MG63 (cell line): Measurements from ENCODE around the gene SCAI. TPM values are rescaled to one million over a fixed set of nuclear protein-coding genes. Genes with fewer than 3 reads are reported as not detected.
A peak's percentile ranks its signal among the peaks of the same experiment; 100 is the strongest.
"Not testable (repeated sequence)": the region's sequence is repeated elsewhere in the genome, so short reads cannot be mapped to it uniquely, and the experiment has no call there.

Source experiments
- DNase-seq: peaks from one replicate; pipeline ENCODE4 v3.0.0-alpha.2; 2020
- H3K27me3 ChIP-seq: fragments of 250-450 bp; sonication (Bioruptor Pico); 2 replicates; pipeline ENCODE4 v1.5.1; 2020; ENCODE audit warnings: mild to moderate bottlenecking, moderate library complexity
- H3K36me3 ChIP-seq: fragments of 250-450 bp; sonication (Bioruptor Pico); 2 replicates; pipeline ENCODE4 v1.5.1; 2020; ENCODE audit warnings: mild to moderate bottlenecking, moderate library complexity
- H3K4me3 ChIP-seq: fragments of 250-450 bp; sonication (Bioruptor Pico); 2 replicates; pipeline ENCODE4 v1.5.1; 2020; ENCODE audit warnings: mild to moderate bottlenecking, moderate library complexity
- H3K9me3 ChIP-seq: fragments of 250-450 bp; sonication (Bioruptor Pico); 2 replicates; pipeline ENCODE4 v1.5.1; 2020; ENCODE audit warnings: mild to moderate bottlenecking, moderate library complexity
- total RNA-seq: library from RNA; depleted of rRNA; stranded (reverse); fragments of >200 nt; shearing (Covaris generic); gene quantifications from 2 replicates; pipeline ENCODE4 v1.2.3, GENCODE V29; 2014; ENCODE audit warnings: low replicate concordance; rRNA removed

SCAI gene
- total RNA-seq = 13.2 and 25.5 TPM in 2 replicates

DNA sequence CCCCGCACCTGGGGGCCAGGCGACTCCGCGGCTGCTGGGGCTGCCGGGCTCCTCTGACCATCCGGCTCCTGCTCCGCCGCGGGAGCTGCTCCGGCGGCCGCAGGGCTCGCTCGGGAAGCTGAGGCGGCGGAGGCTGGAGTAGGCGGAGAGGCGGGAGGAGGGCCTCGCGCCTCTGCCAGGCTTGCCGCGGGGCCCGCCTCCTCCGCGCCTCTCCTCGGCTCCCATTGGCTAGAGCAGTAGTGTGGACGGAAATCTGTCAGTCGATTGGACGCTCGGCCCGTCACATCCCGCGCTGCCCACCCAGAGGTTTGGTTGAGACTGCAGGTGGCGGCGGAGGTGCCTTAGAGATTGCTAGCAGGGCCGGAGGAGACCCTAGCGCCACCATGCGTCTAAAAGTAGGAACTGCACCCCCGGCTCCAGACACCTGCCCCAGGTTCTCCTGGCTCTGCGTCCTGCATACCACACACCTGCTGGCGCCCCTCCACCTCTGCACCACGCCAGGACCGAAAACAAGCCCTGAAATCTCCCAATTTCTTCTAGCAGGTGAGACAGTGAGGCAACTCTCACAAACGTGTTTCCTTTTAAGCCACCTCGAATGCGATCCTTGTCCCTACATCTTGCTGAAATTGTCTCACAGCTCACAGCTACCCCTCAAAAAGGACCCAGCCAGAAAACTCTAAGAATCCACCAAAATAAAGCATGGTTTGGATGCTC, at the start of gene SCAI:
Gene SCAI, minus strand, starts transcription at position 152 of the 714 bp plus-strand sequence. Its CDS starts 91 bp downstream, at position 61.
- peak within 1 kb of the TSS; percentile 55 for H3K4me3 ChIP-seq
- peaks cover 24% of the 10 kb centered on the region for H3K36me3 ChIP-seq
- peak; percentile 99 for DNase-seq
- no peaks in the 10 kb centered on the region for H3K27me3 ChIP-seq
- no peaks in the 10 kb centered on the region for H3K9me3 ChIP-seq

DNA sequence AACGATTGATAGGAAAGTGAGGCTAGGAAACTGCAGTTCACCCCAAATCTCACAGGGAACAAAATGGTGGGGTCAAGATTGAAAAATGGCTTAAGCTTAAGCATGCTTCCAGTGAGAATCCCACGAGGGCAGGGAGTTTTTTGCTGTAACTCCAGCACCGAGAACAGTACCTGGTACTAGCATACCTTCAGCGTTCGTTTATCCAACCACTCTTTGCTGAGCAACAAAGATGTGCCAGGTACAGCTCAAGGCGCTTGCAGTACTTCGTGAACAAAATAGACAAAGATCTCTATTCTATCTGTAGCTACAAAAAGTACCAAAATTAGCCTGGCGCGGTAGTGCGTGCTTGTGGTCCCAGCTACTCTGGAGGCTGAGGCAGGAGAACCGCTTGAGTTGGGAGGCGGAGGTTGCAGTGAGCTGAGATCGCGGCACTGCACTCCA, 47.1 kb upstream of the SCAI start:
- H3K36me3 ChIP-seq = peaks cover 5% of the 10 kb centered on the region
- H3K9me3 ChIP-seq = no peaks in the 10 kb centered on the region
- H3K27me3 ChIP-seq = no peaks in the 10 kb centered on the region
- H3K4me3 ChIP-seq = peak overlapping the region; percentile 91
- no peak for DNase-seq

DNA sequence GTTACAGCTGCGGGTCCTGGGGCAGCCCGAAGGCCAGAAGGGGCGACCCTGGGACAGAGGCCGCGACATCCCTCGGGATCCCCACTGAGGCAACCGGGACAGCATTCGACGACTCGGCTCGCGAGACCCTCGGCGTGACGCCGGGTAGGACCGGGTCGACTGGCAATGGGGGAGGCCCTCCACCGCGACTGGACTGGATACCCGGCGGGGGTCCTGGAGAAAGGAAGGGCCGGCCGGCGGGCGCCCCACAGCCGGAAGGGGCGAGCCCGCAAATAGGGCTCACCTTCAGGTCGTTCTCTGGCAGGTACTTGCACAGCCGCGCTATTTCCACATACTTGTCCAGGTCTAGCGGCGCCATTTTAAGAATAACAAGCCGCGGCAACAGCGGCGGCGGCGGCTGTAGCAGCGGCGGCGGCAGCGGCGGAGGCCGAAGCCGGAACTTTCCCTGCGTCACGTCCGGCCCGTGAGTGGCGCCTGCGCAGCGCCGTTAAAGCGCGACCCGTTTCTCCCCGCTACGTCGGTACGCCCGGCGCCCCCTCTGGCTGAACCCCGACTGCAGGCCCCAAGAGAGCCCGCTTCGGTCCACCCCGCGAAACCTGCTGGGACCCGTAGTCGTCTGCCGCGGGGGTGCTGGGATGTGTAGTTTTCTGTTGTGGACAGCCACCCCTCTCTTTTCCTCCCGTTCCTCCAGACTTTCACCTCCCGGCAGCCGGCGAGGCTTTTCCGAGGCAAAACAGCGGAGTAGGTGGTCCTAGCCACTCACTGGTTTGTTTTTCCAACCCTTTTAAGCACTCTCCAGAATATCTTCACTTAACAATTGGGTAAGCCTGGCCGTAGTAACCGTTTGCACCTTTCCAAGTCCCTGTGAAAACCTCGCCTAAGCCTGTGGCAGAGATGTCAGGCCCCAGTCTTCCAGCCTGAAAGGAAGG, 46.3 kb upstream of the SCAI start, which contains the start of gene PPP6C:
Gene PPP6C, minus strand, starts transcription at position 443 of the 929 bp plus-strand sequence. Its CDS starts 85 bp downstream, at position 358.
- peak; percentile 95 for DNase-seq
- H3K4me3 ChIP-seq = peak within 1 kb of the TSS; percentile 91
- H3K9me3 ChIP-seq = no peaks in the 10 kb centered on the region
- H3K27me3 ChIP-seq = no peaks in the 10 kb centered on the region
- peaks cover 5% of the 10 kb centered on the region for H3K36me3 ChIP-seq

GRCh38 chr9:125189011-125189360, 45.7 kb upstream of the SCAI start:
- peak; percentile 20 for DNase-seq
- Histone ChIP-seq H3K4me3 (peak overlapping the region; percentile 91), H3K36me3 (peaks cover 6% of the 10 kb centered on the region), H3K9me3 (no peaks in the 10 kb centered on the region), H3K27me3 (no peaks in the 10 kb centered on the region)

- Histone ChIP-seq H3K9me3 (no peaks in the 10 kb centered on the region; the same call in 1 of the 2 replicates), H3K36me3 (peaks cover 12% of the 10 kb centered on the region), H3K27me3 (no peaks in the 10 kb centered on the region), H3K4me3 (no peak overlapping the region)
- DNase-seq = no peak
Measured at GRCh38 chr9:125183561-125183960, 40.2 kb upstream of the SCAI start.

GRCh38 chr9:125183054-125183453, 39.7 kb upstream of the SCAI start:
- H3K4me3 ChIP-seq = no peak overlapping the region
- H3K9me3 ChIP-seq = no peaks in the 10 kb centered on the region; the same call in 1 of the 2 replicates
- no peak for DNase-seq
- peaks cover 12% of the 10 kb centered on the region for H3K36me3 ChIP-seq
- no peaks in the 10 kb centered on the region for H3K27me3 ChIP-seq

GRCh38 chr9:125181756-125182155, 38.4 kb upstream of the SCAI start:
- not testable (repeated sequence) for H3K27me3 ChIP-seq, H3K9me3 ChIP-seq, DNase-seq, H3K36me3 ChIP-seq, H3K4me3 ChIP-seq

DNA sequence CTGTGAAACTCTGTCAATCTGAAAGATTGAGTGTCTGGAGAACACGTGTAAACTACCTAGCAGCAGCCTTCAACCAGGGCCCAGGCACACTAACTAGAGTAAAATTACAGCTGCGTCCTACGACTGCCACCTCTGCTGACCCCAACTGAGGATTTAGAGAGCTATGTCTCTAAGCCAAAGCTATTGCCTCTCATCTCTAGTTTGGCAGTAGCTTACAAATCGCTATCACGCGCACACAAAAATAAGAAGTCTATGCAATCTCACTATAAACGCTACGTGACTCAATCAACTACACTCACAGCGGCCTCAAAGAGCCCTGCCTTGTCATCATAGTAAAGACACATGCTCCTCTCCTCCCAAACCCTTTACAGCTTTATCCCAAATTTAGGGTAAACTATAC, 37.5 kb upstream of the SCAI start:
- Histone ChIP-seq H3K27me3 (no peaks in the 10 kb centered on the region), H3K4me3 (no peak overlapping the region), H3K36me3 (peaks cover 7% of the 10 kb centered on the region), H3K9me3 (no peaks in the 10 kb centered on the region; the same call in 1 of the 2 replicates)
- DNase-seq = no peak

DNA sequence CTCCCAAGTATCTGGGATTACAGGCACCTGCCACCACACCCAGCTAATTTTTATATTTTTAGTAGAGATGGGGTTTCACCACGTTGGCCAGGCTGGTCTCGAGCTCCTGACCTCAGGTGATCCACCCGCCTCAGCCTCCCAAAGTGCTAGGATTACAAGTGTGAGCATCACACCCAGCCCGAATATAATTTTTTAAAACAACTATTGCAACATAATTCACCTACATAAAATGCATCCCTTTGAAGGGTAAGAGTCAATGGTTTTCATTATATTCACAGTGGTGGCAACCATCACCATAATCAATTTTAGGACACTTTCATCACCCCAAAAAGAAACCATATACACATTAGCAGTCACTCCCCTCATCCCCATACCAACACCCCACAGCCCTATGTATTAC, 36.4 kb upstream of the SCAI start:
- not testable (repeated sequence) for H3K36me3 ChIP-seq, H3K4me3 ChIP-seq, H3K27me3 ChIP-seq, H3K9me3 ChIP-seq, DNase-seq

- no peaks in the 10 kb centered on the region; the same call in 1 of the 2 replicates for H3K9me3 ChIP-seq
- no peaks in the 10 kb centered on the region for H3K27me3 ChIP-seq
- peaks cover 3% of the 10 kb centered on the region; the same call in 1 of the 2 replicates for H3K36me3 ChIP-seq
- no peak for DNase-seq
- H3K4me3 ChIP-seq = no peak overlapping the region
Measured at GRCh38 chr9:125177888-125178287, 34.6 kb upstream of the SCAI start.

DNA sequence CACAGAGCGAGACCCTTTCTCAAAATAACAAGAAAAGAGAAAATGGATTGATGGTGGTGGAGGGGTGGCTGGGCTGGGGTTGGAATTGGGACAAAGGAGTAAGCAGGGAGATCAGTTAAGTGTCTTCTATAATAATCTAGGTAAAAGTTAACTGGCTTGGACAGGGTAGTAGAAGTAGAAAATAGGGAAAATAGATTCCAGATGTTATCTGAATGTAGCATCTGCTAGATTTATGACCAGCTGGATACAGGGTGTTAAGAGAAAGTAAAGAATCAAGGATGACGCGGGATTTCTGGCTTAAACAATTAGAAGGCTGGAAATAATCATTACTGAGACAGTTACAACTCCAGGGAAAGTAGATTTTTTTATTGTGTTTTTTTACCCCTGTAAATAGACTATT, 33.3 kb upstream of the SCAI start:
- DNase-seq = no peak
- peaks cover 6% of the 10 kb centered on the region; the same call in 1 of the 2 replicates for H3K36me3 ChIP-seq
- H3K4me3 ChIP-seq = no peak overlapping the region
- no peaks in the 10 kb centered on the region for H3K27me3 ChIP-seq
- H3K9me3 ChIP-seq = no peaks in the 10 kb centered on the region

GRCh38 chr9:125172031-125172755, 28.9 kb upstream of the SCAI start:
- H3K9me3 ChIP-seq = no peaks in the 10 kb centered on the region
- DNase-seq = no peak
- H3K27me3 ChIP-seq = no peaks in the 10 kb centered on the region
- peaks cover 28% of the 10 kb centered on the region for H3K36me3 ChIP-seq
- H3K4me3 ChIP-seq = no peak overlapping the region

DNA sequence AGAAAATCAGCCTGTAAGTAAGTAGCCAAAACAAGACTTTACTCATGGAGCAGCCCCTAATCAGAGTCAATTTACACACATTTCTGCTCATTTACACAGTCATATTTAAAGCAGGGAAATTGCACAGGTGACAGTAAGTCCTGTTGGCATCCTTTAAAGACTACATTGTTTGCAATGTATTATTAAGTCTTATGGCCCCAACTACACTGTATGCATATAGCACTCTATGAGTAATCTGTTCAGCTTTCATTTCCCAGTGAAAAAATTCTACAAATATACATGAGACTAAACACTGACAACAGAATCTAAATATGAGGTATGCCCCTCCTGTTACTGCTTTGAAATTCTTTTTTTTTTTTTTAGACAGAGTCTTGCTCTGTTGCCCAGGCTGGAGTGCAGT, 26.6 kb upstream of the SCAI start:
- no peak for DNase-seq

GRCh38 chr9:125166762-125167161, 23.4 kb upstream of the SCAI start:
- Histone ChIP-seq H3K27me3 (no peaks in the 10 kb centered on the region), H3K4me3 (no peak overlapping the region), H3K9me3 (no peaks in the 10 kb centered on the region), H3K36me3 (peaks cover 26% of the 10 kb centered on the region)
- no peak for DNase-seq

More for the DNA sequence above, 26.6 kb upstream of the SCAI start:
- Histone ChIP-seq H3K27me3 (no peaks in the 10 kb centered on the region), H3K36me3 (peaks cover 31% of the 10 kb centered on the region), H3K4me3 (no peak overlapping the region), H3K9me3 (no peaks in the 10 kb centered on the region)

DNA sequence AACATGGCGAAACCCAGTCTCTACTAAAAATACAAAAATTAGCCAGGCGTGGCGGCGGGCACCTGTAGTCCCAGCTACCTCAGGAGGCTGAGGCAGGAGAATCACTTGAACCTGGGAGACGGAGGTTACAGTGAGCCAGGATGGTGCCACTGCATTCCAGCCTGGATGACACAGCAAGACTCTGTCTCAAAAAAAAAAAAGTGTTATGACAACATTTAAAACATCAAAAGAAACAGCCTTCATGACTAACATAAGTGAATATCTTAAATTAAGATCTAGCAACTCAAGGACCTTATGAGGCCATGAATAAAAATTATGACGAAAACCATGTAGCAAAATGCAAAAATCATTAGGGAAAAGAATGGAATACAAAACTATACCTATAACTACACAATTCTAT, 19.6 kb upstream of the SCAI start:
- DNase-seq, H3K36me3 ChIP-seq, H3K4me3 ChIP-seq, H3K27me3 ChIP-seq, H3K9me3 ChIP-seq: not testable (repeated sequence)

DNA sequence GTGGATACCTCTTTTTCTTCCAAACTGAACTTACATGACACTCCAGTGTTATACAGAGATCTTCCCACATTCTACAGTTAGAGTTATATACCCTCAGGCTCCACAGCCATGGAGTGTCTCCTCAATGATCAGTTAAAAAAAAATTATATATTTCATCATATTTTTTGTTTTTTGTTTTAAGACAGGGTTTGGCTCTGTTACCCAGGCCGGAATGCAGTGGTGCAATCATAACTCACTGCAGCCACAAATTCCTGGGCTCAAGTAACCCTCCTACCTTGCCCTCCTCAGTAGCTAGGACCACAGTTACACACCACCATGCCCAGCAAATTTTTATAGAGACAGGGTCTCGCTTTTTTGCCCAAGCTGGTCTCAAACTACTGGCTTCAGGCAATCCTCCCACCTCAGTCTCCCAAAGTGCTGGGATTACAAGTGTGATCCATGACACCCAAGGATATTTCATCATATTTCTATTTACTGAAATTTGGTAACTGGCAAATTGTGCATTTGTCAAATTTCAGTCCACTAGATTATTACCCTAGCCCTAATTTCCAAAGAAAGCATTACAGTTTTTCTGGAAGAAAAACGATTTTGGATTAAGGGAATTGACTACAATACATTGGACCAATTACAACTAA, 18.1 kb upstream of the SCAI start:
- no peaks in the 10 kb centered on the region for H3K27me3 ChIP-seq
- H3K4me3 ChIP-seq = no peak overlapping the region
- DNase-seq = peak; percentile 17
- H3K36me3 ChIP-seq = peaks cover 7% of the 10 kb centered on the region
- no peaks in the 10 kb centered on the region for H3K9me3 ChIP-seq
